GM04503 (cell line): ENCODE measurements around the gene NPHP1.
A peak's percentile ranks its signal among the peaks of the same experiment; 100 is the strongest.
"Not testable (repeated sequence)": the region's sequence is repeated elsewhere in the genome, so short reads cannot be mapped to it uniquely, and the experiment has no call there.

ENCODE experiments used
- DNase-seq: peaks from one replicate; pipeline ENCODE4 v3.0.0-alpha.2; 2012; ENCODE audit warnings: low read depth

NPHP1 gene

DNA sequence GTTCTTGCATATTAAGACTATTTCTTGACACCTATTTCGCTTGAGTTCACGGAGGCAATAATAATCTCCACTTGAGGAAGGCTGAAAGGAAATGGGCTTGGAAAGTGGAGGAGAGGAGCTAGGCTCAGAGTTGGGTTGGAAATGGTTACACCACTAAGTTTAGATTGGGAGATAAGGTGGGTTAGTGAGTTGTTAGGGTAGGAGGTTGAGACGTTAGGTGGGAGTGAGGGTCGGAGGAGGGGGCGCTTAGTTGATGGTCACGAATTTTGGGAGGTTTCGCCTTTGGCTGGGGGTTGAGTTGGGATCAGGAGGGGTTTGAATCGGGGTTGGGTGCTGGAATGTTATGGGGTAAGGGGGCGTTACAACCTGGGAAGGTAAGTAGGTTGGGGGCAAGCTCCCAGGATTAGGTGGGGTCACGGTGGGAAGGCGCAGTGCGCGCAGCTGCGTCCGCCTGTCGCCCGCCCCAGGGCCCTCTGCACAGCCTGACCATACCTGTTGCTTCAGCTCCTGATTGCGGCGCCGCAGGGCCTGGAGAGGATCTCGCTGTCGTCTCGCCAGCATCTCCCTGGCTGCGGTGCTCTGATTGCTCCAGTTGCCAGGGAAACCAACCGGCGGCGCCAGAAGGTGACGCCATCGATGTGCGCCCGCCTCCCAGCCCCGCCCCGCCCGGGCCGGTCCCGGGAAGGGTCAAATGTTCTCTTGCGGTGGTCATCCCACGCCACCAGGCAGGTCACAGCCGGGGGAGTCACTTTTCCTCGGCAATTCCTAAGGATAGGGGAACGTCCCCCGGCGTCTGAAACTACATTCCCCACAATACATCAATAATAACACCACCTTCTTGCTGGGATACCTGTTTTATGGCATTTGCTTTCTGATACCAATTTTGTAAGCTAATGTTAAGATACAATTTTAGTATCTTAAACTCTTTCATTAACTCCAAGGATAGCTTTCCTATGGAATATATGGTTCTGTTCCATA lies at the start of gene NPHP1:
NPHP1 (minus strand) TSS at position 606 of the 978 bp plus-strand sequence; CDS start at position 561, 45 bp downstream.
- peak; percentile 26 for DNase-seq

DNA sequence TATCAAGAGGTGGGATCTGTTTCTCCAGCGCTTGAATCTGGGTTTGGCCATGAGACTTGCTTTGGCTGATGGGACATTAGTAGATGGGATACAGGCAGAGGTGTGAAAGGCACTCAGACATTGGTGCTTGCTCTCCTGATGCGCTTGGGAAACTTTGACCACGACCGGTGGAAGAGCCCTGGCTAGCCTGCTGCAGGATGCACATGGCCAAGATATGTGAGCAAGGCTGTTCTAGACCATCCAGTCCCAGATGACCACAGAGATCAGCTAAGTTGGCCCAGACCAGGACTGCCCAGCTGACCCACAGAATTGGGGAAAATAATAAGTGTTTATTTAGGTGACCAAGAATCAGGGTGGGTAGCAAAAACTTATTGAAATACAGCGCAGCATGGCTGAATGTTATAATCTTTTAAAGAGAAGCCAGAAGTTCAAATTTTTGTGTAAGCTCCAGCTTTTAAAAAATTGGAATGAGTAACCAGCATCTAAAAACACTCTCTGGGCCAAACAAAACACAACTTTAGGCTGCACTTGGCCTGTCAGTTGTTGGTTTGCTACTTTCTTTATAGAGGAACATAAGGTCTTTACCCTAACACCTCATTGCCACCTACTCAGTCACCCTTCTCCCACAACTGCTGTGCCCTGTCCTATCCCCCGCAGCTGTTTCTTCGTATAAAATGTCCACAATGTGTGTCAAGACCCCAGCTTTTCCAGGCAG lies 43.4 kb upstream of the NPHP1 start:
- DNase-seq = not testable (repeated sequence)

DNA sequence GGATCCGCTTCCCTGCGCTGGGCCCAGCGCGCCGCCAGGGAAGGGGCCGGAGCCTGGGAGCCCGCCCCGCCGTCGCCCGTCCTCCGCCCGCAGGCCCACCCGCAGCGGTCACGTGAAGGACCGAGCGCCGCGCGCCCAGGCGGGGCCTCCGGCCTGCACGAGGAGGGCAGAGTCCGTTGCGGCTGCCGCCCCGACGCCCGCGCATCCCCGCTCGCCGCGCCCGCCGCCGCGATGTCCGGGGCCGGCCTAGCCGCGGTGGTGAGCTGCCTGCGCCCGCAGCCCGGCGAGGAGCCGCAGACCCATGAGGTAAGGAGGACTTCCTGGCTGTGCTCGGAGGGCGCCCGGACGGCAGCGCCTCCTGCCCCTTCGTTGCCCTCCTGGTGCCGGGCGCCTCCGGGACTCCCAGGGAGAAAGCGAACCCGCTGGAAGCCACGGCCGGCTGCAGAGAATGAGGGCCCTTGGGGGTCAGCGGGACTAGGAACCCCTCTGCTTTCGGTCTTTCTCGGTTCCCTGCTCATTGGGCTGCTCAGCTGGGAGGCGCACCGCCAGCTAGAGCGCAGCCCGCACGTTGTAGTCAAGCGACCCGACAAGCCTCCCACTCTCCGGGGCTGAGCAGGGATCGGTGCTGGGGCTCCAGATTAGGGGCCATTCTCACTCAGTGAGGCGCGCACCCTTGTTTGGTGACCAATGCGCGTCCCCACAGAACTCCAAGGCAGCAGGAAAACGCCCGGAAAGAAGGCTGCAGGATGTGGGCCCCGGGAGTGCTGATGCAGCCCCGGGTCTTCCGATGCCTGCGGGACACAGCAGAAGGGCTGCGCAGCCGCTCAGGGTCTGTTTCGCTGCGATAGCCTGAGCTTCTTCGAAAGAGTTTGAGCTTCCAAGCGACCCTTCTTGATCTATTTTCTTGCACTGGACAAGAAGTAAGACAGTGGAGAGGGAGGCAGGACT lies 40.9 kb upstream of the NPHP1 start:
- not testable (repeated sequence) for DNase-seq

DNA sequence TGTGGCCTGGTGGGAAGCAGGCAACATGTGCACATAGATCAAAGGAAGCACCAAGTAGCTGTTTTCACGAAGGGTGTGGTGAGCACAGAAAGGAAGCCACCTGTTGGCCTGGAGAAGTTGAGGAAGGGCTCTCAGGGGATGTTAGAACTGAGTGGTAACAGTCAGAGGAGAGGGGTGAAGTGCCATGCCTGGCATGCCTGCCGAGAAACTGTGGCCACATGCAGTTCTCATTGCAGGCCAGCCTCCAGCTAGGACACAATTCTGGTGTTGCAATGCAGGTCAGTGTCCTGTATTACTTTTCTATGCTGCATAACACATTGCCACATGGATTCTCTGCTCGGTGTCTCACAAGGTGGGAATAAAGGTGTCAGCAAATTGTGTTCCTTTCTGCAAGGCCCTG lies 38.5 kb upstream of the NPHP1 start:
- not testable (repeated sequence) for DNase-seq

DNA sequence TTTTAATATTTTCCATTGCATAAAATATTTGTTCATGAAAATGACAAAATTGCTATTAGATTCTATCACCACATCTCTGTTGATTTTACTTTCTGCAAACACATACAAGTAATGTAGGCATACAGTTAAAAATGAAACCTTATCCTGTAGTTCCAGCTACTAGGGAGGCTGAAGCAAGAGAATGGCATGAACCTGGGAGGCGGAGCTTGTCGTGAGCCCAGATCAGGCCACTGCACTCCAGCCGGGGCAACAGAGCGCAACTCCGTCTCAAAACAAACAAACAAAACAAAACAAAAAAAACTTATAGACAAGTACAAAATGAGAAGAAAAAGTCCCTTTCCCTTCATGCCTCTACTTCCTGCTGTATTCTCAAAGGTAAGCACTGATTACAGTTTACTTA lies 29.7 kb upstream of the NPHP1 start:
- DNase-seq = not testable (repeated sequence)

DNA sequence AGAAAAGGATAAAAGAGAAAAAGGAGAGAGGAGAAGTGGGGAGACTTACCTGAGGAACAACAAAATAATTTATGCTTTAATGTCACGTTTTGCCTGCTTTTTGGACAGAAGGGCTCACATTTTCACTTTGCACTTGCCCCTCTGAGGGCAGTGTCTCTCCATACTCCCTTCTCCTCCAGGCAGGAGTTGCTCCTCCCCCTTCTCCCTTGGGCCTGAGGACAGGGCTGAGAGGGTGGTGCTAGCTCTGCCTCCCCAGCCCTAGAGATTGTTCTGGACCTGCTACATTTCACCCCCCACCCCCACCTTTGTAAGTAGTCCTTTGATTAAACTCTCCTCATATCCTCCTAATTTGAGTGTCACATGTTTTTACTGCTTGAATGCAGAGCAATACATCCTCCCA lies 25.1 kb upstream of the NPHP1 start:
- DNase-seq = not testable (repeated sequence)

DNA sequence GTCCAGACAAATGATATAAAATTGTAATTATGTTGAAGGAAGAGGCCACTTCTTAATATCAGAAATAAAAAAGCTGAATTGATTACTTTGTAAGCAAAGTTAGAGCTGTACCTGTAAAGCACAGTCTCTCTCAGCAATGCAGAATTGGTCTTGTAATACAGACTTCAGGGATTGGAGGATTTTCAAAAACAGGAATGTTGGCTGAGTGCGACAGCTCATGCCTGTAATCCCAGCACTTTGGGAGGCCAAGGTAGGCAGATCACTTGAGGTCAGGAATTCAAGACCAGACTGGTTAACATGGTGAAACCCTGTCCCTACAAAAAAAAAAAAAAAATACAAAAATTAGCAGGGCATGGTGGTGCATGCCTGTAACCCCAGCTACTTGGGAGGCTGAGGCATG lies 17.8 kb upstream of the NPHP1 start:
- DNase-seq = not testable (repeated sequence)

DNA sequence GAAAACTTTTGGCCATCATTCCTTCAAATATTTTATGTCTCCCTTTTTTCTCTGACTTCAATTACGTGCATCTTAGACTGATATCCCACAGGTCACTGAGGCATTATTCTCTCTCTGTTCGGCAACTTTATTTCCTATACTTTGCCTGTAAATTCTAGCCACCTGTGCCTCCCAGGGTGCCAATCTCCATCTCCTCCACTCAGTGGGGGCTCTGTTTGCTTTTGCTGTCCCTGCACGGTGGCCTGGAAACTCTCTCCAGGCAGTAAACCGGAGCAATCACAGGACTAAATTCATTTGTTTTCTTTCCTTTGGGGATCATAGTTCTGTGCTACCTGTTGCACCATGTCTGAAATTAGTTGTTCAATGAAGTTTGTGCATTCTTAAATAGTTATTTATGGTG lies 17.1 kb upstream of the NPHP1 start:
- no peak for DNase-seq

DNA sequence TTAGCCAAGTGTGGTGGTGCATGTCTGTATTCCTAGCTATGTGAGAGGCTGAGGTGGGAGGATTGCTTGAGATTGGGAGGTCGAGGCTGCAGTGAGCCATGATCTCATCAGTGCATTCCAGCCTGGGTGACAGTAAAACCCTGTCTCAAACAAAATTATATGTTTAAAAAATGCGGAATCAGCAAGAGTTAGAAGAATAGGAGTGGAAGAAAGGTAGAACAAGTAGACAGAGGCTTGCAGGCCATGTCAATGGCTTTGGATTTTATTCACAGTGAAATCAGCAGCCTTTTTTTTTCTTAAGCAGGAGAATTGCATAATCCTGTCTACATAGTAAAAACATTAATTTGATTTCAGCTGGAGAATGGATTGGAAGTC lies 15.4 kb upstream of the NPHP1 start:
- DNase-seq = no peak

DNA sequence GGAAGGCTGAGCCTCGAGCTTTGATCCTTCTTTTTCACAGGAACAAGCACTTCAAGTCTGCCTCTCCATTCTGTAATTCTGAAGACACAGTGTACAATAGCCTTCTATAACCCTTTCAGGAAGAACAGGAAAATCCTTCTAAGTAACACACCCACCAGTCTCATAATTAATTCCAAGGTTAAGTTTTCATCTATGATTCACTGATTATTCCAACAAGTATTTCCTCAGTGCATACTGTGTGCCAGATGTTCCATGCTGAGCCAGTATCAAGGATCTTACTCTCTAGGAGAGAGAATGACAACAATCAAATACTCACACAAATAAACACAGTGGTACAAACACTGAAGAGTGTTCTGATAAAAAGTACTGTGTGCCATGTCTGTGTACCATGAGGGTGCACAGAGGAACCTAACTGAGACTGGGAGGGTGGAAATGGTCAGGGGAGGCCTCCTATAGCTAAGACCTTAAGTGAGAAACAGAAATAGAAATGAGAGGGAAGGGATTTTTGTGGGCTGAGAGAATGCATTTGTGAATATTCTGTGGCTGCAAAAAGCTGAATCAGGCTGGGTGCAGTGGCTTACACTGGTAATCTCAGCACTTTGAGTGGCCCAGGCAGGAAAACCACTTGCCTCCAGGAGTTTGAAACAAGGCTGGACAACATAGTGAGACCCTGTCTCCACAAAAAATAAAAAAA lies 14.8 kb upstream of the NPHP1 start:
- peak; percentile 28 for DNase-seq

DNA sequence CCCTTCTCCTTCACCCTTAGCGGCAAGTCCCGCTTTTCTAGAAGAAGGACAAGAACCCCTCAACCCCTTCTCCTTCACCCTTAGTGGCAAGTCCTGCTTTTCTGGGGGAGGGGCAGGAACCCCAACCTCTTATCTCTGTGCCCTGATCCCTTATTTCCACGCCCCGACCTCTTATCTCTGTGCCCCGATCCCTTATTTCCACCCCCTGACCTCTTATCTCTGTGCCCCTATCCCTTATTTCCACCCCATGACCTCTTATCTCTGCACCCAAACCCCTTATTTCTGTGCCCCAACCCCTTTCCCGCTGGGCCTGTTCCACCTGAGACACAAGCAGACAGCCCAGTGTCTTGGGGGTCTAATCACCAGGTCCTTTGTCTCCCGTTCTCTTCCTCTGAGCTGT lies 14.1 kb upstream of the NPHP1 start:
- not testable (repeated sequence) for DNase-seq

DNA sequence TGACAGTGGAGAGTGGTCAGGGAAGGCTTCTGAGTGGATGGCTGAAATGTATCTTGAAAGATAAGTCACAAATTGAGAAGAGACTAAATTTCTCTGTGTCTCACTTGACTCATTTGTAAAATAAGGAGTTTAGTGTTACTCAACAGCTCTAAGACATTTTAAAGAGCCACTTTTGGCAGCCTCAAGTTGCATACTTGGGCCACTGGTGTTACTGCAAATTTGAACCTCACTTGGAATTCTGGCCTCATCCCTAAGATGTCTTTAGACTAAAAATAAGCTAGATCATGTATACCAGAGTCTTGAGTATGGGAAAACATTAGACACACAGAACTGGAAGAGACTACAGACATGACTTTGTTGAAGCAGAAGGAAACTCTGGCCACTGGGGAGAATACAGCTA lies 12.0 kb upstream of the NPHP1 start:
- DNase-seq = no peak

DNA sequence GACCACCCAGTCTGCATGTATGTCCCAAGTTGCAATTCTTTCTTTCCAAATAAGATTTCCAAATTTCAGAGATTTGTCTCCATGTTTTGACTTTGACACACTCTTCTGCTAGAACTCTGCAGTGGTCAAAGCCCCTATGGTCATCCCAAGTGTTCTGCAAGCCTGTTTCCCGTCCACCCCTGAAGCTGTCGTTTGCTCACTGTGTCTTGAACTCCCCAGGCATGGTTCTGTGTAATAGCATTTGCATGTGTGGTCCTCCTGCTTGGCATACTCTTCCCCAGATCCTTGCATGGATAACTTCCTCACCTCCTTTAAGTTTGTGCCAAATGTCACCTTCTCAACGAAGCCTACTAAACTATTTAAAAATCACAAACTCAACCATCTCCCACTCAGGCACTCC lies 11.4 kb upstream of the NPHP1 start:
- no peak for DNase-seq

DNA sequence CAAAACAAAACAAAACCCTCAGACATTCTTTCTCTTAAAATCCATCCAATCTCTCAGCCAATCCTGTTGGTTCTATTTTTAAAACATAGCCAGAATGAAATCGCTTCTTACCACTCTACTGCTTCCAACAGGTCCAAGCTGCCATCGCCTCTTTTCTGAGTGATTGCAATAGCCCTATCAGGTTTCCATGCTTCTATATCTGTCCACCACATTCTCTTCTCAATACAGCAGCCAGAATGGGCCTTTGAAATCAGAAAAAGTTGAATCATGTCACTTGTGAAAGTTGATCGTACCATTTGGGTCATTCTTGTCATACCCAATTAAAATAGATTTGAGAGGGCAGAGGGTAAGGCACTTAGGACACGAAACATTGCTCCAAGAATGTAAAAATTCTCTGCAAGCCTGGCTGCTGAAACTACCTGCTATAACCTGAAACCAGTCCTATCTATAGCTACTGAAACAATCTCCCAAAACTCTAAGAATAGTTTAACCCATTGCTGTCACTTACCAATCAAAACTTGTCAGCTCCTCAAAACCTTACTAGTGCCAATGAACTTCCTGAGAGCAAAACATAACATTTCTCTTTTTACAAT lies 10.8 kb upstream of the NPHP1 start:
- DNase-seq = no peak

DNA sequence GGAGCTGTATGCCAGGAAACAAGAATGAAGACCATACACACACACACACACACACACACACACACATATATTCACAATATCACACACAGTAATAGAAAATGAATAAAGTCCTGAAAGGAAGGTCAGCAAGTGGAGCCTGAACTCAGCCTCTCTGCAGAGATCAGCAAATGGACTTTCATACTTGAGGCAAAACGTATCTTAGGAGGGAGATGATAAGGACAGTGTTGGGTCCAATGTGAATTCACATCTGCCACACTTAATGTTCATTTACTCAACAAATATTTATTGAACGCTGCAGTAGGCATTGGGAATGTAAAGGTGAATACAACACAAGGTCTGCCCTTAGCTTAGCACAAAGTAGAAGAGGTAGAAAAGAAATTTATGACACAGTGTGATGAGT lies 10.3 kb upstream of the NPHP1 start:
- DNase-seq = no peak

DNA sequence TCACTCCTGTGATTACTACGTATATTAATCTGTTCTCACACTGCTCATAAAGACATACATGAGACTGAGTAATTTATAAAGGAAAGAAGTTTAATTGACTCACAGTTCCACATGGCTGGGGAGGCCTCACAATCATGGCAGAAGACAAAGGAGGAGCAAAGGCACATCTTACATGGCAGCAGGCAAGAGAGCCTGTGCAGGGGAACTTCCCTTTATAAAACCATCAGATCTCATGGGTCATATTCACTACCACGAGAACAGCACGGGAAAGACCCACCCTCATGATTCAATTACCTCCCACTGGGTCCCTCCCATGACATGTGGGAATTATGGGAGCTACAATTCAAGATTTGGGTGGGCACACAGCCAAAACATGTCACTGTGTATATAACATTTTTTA lies 8.7 kb upstream of the NPHP1 start:
- DNase-seq = not testable (repeated sequence)

DNA sequence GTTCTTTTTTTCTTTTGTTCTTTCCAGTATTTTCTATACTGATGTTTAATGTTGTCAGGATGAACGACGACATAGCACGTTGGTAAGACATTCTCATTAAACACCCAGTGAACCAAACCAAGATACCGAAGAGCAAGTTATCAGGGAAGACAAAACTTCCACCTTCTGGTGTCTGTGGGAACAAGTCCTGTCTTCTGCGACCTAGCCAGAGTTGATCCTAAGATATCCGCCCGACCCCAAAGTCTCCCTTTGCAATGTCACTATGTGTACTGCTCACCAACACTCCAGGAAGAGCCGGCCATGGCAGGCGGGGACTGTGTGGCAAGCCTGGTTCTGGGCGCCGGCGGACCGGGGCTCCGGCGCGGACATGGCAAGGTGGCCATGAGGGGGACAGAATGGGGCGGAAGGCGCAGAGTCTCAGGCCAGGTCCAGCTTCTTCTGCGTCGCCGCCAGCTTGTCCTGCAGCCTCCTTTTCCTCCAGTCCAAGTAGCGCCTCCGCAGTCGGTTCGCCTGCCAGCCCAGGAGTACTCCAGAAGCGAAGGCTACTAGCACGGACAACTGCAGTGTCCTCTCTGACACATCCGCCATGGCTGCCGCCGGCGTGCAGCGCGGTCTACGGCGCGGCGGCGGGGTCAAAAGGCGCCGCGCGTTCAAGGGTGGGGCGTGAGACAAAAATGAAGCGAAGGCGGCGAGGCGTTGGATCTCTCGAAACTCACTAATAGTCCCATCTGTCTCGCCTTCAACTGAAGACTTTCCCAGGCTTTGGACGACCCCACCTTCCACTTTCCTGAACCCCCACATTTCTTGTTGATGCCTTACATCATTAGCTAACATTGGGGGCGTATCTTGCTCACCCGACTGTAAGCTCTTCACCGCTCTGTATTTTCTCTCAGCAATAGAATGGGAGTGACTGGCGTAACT lies 7.4 kb upstream of the NPHP1 start, which contains the start of gene MTLN:
MTLN (minus strand) TSS at position 610 of the 921 bp plus-strand sequence; CDS start at position 588, 22 bp downstream.
- peak; percentile 32 for DNase-seq

DNA sequence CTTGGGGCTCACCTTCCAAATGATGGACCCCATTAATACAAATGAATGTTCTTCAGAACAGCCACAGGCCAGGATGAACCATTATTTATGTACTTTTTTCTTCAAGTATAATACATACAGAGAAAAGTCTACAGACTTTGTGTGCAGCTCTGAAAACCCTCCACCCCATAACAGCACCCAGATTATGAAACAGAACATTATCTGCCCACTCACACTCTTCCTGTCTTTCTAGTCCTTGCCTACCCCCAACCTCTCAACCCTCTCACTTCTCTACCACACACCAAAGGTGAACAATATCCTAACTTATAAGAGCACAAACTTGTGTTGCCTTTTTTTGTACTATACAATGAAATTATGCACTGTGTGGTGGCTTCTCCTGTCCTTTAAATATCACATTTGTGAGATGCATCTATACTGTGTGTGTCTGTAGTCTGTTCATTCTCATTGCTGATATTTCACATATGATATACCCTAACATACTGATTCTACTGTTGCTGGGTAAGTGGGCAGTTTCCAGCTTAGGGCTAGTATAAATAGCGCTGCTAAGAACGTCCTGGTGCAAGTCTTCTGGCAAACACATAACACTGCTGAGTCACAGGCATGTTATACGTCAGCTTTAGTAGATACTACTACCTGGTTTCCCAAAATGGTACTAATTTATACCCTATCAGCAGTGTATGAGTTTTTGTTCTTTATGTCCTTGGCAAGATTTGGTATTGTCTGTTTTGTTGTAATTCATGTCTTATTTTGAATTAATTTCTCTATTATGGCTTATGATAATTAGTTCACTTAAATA lies 1.0 kb upstream of the NPHP1 start:
- no peak for DNase-seq

DNA sequence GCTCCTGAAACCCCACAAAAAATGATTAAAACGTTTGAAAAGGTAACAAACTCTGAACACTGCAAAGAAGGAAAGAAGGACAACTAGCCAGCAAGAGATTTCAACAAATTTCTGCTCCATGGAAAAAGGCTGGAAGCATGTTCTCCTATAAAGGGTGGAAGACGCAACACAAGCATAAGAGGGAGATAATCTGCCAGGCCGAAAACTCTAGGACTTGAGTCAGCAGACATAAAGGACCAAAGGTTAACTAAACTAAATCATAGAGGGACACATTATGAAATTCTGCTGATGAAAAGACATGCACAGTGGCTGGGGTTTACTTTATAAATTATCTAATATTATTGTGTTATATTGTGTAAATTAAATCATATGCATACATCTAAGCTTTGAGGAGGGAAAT lies 6.8 kb downstream of the NPHP1 start:
- DNase-seq = no peak
